Natural killer cell (primary cell): ENCODE measurements around the gene DYNC1LI2. TPM values are rescaled to one million over a fixed set of nuclear protein-coding genes. Genes with fewer than 3 reads are reported as not detected.

Experiments
- ATAC-seq, 3 donors: fragments of 150-1000 bp in 2 of 3; fragments of 200-7000 bp in 1 of 3; cut with Tn5 transposase; 1 replicate in 1 of 3; 2 replicates in 2 of 3; pipeline ENCODE4 v1.10.0; 2021; ENCODE audit warnings: mild to moderate bottlenecking in 2 of 3, moderate library complexity in 2 of 3
- DNase-seq, 2 donors: peaks; one replicate each; pipeline versions ENCODE4 v3.0.0 to v3.0.0-alpha.2; 2013 to 2021; ENCODE audit warnings: mixed read lengths in 1 of 2
- H3K27ac ChIP-seq: one replicate; pipeline ENCODE4 v1.5.1; 2013; ENCODE audit warnings: mild to moderate bottlenecking, low read length
- H3K27me3 ChIP-seq: one replicate; pipeline ENCODE4 v1.6.1; 2013; ENCODE audit warnings: low read length; ENCODE audit not compliant: control insufficient read depth, insufficient read depth
- H3K36me3 ChIP-seq: one replicate; pipeline ENCODE4 v1.6.1; 2013; ENCODE audit warnings: low read length; ENCODE audit not compliant: control insufficient read depth, insufficient read depth
- H3K4me1 ChIP-seq: one replicate; pipeline ENCODE4 v1.6.1; 2013; ENCODE audit warnings: low read length; ENCODE audit not compliant: control insufficient read depth, insufficient read depth
- H3K4me3 ChIP-seq: one replicate; pipeline ENCODE4 v1.5.1; 2013; ENCODE audit warnings: low read length
- H3K9me3 ChIP-seq: one replicate; pipeline ENCODE4 v1.6.1; 2013; ENCODE audit warnings: low read length; ENCODE audit not compliant: control insufficient read depth, insufficient read depth
- H3K27ac Mint-ChIP-seq, 2 donors: one replicate each; pipeline ENCODE4 v1.8.0; 2022; ENCODE audit warnings: mild to moderate bottlenecking in 2 of 2, mixed read lengths in 2 of 2, moderate library complexity in 1 of 2
- H3K27me3 Mint-ChIP-seq, 2 donors: one replicate each; pipeline ENCODE4 v1.8.0; 2022; ENCODE audit warnings: low read depth in 2 of 2, mixed read lengths in 2 of 2
- H3K36me3 Mint-ChIP-seq: one replicate; pipeline ENCODE4 v1.8.0; 2022; ENCODE audit warnings: mixed read lengths
- H3K4me1 Mint-ChIP-seq, 2 donors: one replicate each; pipeline ENCODE4 v1.8.0; 2022; ENCODE audit warnings: mixed read lengths in 2 of 2
- H3K4me3 Mint-ChIP-seq: one replicate; pipeline ENCODE4 v1.8.0; 2022; ENCODE audit warnings: mild to moderate bottlenecking, moderate library complexity, mixed read lengths
- H3K9me3 Mint-ChIP-seq, 2 donors: one replicate each; pipeline ENCODE4 v1.8.0; 2022; ENCODE audit warnings: mixed read lengths in 2 of 2
- CTCF ChIP-seq: fragments of 200-600 bp; IDR thresholded peaks from one replicate; pipeline ENCODE4 v1.8.0; 2022; ENCODE audit warnings: antibody characterized with exemption
- WGBS: methylation state at CpG from one replicate; pipeline ENCODE4 v1.1.7; 2013; ENCODE audit warnings: missing lambda C conversion rate; ENCODE audit not compliant: insufficient coverage; 5-methylcytosine and 5-hydroxymethylcytosine counted together
- intact Hi-C: fragments of 100-400 bp; cut with micrococcal nuclease; formaldehyde crosslinking; loops from one replicate; pipeline ENCODE4 v1.14.2; 2022
- total RNA-seq, 4 donors: library from RNA; stranded (reverse); fragments of 120-200 nt in 1 of 4; gene quantifications; one replicate each; pipeline versions ENCODE4 v1.2.3 to v1.2.4, GENCODE V29; 2013 to 2022

Gene DYNC1LI2
- total RNA-seq, 3 donors from 2014 or later (not counting 1 experiment from before 2014, with no cell fraction given) = 105 to 115 (median 110) TPM

- Mint-ChIP-seq H3K9me3 (no peaks in the 10 kb centered on the region), H3K27ac (no peak overlapping the region), H3K36me3 (no peaks in the 10 kb centered on the region), H3K4me3 (no peak overlapping the region), H3K27me3 (no peaks in the 10 kb centered on the region), H3K4me1 (no peaks in the 10 kb centered on the region)
- H3K27me3 ChIP-seq = no peaks in the 10 kb centered on the region
- no peaks in the 10 kb centered on the region for H3K9me3 ChIP-seq
- intact Hi-C loops = no loop called here
- WGBS = 89% methylated on average over 7 of the region's 7 CpGs
- DNase-seq (no peak), ATAC-seq (no peak)
- H3K4me1 ChIP-seq = no peaks in the 10 kb centered on the region
- no peak overlapping the region for H3K27ac ChIP-seq
- no peak for TF ChIP-seq CTCF
- no peaks in the 10 kb centered on the region for H3K36me3 ChIP-seq
- H3K4me3 ChIP-seq = no peak overlapping the region
Observed at GRCh38 chr16:66677179-66677578, 74.2 kb downstream of the DYNC1LI2 start.

GRCh38 chr16:66676599-66676998 lies 74.8 kb downstream of the DYNC1LI2 start:
- 96% methylated on average over 3 of the region's 3 CpGs for WGBS
- ATAC-seq = no peak

GRCh38 chr16:66673691-66674090 lies 77.7 kb downstream of the DYNC1LI2 start:
- DNase-seq (no peak), ATAC-seq (no peak)
- no peak overlapping the region for H3K4me3 Mint-ChIP-seq
- no peak overlapping the region for H3K27ac ChIP-seq
- no peak overlapping the region for H3K27ac Mint-ChIP-seq
- H3K36me3 Mint-ChIP-seq = no peaks in the 10 kb centered on the region
- H3K9me3 ChIP-seq = no peaks in the 10 kb centered on the region
- H3K36me3 ChIP-seq = no peaks in the 10 kb centered on the region
- intact Hi-C loops = no loop called here
- H3K4me1 ChIP-seq = no peaks in the 10 kb centered on the region
- 76% methylated on average over 2 of the region's 2 CpGs for WGBS
- no peak for TF ChIP-seq CTCF
- H3K27me3 ChIP-seq = no peaks in the 10 kb centered on the region
- H3K4me1 Mint-ChIP-seq = no peaks in the 10 kb centered on the region
- no peaks in the 10 kb centered on the region for H3K9me3 Mint-ChIP-seq
- no peak overlapping the region for H3K4me3 ChIP-seq
- peaks cover 0 to 3% of the 10 kb centered on the region in 2 donors for H3K27me3 Mint-ChIP-seq

More at GRCh38 chr16:66676599-66676998, 74.8 kb downstream of the DYNC1LI2 start:
- Mint-ChIP-seq H3K36me3 (no peaks in the 10 kb centered on the region), H3K4me1 (no peaks in the 10 kb centered on the region), H3K27me3 (no peaks in the 10 kb centered on the region), H3K9me3 (no peaks in the 10 kb centered on the region), H3K27ac (no peak overlapping the region), H3K4me3 (no peak overlapping the region)
- Histone ChIP-seq H3K9me3 (no peaks in the 10 kb centered on the region), H3K4me3 (no peak overlapping the region), H3K27me3 (no peaks in the 10 kb centered on the region), H3K4me1 (no peaks in the 10 kb centered on the region), H3K36me3 (no peaks in the 10 kb centered on the region), H3K27ac (no peak overlapping the region)
- intact Hi-C loops = no loop called here
- TF ChIP-seq CTCF = no peak
- DNase-seq = no peak

Other genes with a start within 250 kb of the DYNC1LI2 start
- gene TK2, start 201.5 kb downstream of the DYNC1LI2 start, total RNA-seq = 10 to 100 TPM; 18.8 to 25.8 (median 25.1) TPM
- gene CKLF, start 199.0 kb downstream of the DYNC1LI2 start, total RNA-seq = 10 to 100 TPM; 48.0 to 69.7 (median 54.6) TPM
- gene CMTM1, start 185.2 kb downstream of the DYNC1LI2 start, total RNA-seq = 1 to 10 TPM; 4.4 to 8.5 (median 7.8) TPM
- gene CMTM2, start 172.1 kb downstream of the DYNC1LI2 start, total RNA-seq = 1 to 10 TPM in 1 of 3 donors, under 1 TPM in 2; 0.61 to 1.6 (median 0.82) TPM
- 10 to 100 TPM; 68.2 to 86.4 (median 85.0) TPM for gene CMTM3, start 146.9 kb downstream of the DYNC1LI2 start, total RNA-seq
- gene CMTM4, start 54.9 kb downstream of the DYNC1LI2 start, total RNA-seq = 1 to 10 TPM in 1 of 3 donors, under 1 TPM in 2; 0.61 to 1.4 (median 0.85) TPM
- gene TERB1, start 50.0 kb upstream of the DYNC1LI2 start, total RNA-seq = 1 to 10 TPM in 1 of 3 donors, under 1 TPM in 2; 0.33 to 1.0 (median 0.66) TPM
- 10 to 100 TPM; 77.3 to 97.0 (median 78.5) TPM for gene NAE1, start 79.4 kb upstream of the DYNC1LI2 start, total RNA-seq
- not detected for gene CA7, start 92.8 kb upstream of the DYNC1LI2 start, total RNA-seq
- 10 to 100 TPM; 10.2 to 16.5 (median 11.0) TPM for gene PDP2, start 128.9 kb upstream of the DYNC1LI2 start, total RNA-seq
- not detected for gene CDH16, start 167.3 kb upstream of the DYNC1LI2 start, total RNA-seq
- gene RRAD, start 173.9 kb upstream of the DYNC1LI2 start, total RNA-seq = 1 to 10 TPM; 1.8 to 4.5 (median 2.8) TPM
- 10 to 100 TPM; 57.2 to 62.8 (median 60.0) TPM for gene CIAO2B, start 182.8 kb upstream of the DYNC1LI2 start, total RNA-seq
- 10 to 100 TPM; 26.9 to 33.6 (median 33.1) TPM for gene CES2, start 183.9 kb upstream of the DYNC1LI2 start, total RNA-seq
- gene CES3, start 209.7 kb upstream of the DYNC1LI2 start, total RNA-seq = under 1 TPM; 0.19 to 0.95 (median 0.27) TPM
- 1 to 10 TPM; 7.5 to 9.0 (median 8.8) TPM for gene CES4A, start 237.0 kb upstream of the DYNC1LI2 start, total RNA-seq